Stimulated activated CD4-positive, alpha-beta T cell treated with anti-CD3 and anti-CD28 coated beads, Interleukin-2, amount 100 ng/mL, for 48 hours (primary cell): Measurements from ENCODE around the gene ANAPC10.
"Not testable (repeated sequence)": the region's sequence is repeated elsewhere in the genome, so short reads cannot be mapped to it uniquely, and the experiment has no call there.

Experiments used
- DNase-seq, 2 donors: peaks; one replicate each; pipeline ENCODE4 v3.0.0-alpha.2; 2020

The ANAPC10 gene, protein sequence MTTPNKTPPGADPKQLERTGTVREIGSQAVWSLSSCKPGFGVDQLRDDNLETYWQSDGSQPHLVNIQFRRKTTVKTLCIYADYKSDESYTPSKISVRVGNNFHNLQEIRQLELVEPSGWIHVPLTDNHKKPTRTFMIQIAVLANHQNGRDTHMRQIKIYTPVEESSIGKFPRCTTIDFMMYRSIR

DNA sequence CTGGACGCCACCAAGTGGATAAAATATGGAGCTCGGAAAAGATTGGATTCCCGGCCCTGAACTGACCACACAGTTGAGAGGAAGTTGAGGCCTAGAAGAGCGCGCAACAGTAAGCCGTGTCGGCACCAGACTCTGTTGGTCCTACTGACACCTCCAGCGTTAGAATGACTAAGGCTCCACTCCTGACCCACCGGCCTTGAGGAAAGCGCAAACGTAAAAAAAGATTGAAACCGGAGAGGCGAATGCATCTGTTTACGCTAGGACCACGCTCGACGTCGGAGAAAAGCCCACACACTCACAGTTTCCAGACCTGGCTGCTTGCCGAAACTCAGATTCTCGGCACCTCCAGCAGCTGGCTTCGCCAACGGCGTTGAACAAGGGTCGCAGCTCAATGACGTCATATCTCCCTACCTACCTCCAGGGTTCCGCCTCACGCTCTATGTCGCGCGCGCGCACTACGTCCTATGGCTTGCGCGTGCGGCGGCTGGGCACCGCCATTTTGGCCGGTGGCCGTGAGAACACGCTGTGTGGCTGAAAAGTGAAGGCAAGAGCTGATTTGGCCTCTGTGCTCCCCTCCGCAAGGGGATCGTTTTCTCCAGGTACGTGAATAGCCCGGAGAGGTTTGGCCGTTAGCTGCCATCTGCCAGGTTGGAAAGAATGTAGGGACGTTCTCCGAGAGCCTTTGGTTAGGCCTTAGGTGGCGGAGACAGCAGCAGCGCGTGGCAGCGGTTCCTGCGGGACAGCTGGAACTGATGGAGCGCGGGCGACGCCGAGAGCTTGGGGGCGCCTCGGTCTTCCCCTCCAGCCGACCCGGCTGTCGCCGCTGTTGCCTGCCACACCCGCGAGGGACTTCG lies at the start of gene ANAPC10, which contains the start of gene ABCE1:
TSS of gene ANAPC10 (minus strand) at position 376 of the 854 bp plus-strand sequence. CDS start 2,097 bp downstream, outside the sequence.
TSS of gene ABCE1 (plus strand) at position 491 of the 854 bp plus-strand sequence. CDS start 6,102 bp downstream, outside the sequence.
- DNase-seq: peak; percentile 93 to 95

DNA sequence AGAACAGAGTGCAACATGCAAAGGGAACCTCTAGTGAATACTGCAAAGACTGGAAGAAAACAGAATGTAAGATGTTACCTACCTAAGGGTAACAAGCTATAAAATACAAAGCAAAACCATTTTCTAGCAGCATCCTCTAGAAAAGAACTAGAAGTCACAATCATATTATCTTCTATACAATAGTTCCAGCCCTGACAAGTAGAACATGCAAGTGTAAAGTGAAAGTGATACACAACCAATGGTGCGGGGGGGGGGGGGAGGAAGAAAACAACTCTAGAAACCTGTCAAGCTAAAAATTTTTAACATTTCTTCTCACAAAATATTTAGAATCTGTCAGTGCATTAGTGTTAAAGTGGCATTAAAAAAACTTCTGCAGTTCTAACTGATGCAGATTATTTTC lies 38.2 kb upstream of the ANAPC10 start:
- not testable (repeated sequence) for DNase-seq

DNA sequence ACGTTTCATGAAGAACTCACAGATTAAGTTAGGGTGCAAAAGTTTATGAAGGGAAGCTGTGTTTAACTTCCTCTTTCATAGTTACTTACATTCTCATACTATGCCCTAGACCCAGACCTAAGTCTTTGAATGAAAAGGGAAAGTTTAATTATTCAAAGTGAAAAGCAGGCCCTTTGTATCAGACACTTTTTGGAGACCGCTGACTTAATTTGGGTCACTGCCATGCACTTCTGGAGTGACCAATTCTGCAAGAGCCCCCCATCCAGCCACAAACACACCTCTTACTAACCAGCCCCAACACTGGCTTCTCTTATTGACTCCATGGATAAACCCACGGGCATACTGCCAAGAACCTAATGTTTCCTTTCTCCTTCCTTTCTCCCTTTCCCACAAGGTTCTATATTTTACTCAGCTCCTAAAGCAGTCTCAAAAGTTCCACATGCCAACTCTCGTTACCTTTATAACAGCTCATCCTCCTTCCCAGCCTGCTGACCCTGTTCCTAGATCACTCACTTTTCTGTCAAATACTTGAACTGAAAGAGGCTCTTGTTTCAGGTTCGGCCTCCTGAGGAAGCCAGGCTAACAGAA lies 34.6 kb upstream of the ANAPC10 start:
- no peak for DNase-seq

DNA sequence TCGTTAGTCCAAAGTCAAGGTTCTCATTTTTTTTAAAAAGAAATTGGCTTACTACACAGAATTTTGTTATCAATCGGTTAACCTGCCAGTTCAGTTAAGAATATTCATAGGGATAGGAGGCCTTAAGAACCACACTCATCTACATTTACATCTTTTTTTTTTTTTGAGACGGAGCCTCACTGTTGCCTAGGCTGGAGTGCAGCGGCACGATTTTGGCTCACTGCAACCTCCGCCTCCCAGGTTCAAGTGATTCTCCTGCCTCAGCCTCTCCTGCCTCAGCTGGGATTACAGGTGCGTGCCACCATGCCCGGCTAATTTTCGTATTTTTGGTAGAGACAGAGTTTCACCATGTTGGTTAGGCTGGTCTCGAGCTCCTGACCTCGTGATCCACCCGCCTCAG lies 33.9 kb upstream of the ANAPC10 start:
- DNase-seq: no peak

DNA sequence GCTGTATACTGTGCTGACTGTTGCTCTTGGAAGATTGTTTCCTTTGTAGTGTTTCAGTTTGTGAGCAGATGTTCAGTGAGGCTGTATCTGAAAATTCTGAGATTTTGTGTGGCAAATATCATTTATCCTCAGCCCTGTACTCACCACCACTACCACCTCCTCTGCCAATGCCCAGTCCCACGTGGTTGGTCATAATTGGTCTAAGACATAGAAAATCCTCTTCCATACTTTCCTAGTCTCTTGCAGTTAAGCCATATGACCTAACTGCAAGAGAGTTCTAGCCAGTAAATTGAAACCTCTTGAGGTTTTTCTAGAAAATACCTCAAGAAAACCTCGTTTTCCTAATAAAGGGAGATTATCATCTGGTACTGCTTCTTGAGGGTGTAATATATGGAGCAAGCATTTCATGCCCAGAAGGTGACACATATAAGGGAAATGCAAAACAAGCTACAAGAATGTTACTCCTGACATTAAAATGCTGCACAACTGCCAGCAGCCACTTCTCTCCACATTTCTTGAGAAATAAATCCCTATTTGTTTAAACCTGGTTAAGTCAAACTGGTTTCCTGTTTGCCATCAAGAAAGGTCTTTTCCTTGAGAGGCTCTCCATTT lies 32.9 kb upstream of the ANAPC10 start:
- DNase-seq: no peak

DNA sequence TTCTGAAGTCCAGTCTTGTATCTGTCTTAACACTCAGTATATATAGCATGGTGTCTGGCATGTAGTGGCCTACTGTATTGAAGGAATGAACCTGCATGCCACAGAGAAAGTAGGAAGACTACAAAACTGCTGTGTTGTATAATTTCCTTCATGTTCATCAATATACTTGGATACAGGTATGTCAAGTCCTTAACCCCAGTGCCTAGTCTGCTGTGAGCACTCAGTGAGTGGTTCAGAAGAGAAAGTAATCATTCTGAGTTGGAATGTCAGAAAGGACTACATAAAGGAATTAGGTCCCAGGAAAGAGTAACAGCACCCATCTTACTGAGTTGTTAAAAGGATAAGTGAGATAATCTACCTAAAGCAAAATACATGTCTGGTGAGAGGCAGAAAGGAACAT lies 32.1 kb upstream of the ANAPC10 start:
- DNase-seq: no peak

DNA sequence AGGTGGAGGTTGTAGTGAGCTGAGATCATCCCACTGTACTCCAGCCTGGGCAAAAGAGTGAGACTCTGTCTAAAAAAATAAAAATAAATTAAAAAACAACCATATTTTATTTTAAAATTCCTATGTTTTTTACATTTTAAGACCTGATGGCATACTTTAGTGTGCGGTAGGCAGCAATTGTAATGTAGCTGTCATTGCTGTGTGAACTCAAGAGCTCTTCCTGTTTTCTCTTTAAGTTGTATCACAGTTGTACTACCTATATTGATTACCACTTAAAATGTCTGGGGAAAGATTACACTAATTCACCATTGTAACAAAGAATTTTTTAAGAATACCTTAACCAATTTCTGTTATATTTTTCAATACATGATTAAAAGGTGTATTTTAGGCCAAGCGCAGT lies 27.4 kb upstream of the ANAPC10 start:
- DNase-seq: no peak

DNA sequence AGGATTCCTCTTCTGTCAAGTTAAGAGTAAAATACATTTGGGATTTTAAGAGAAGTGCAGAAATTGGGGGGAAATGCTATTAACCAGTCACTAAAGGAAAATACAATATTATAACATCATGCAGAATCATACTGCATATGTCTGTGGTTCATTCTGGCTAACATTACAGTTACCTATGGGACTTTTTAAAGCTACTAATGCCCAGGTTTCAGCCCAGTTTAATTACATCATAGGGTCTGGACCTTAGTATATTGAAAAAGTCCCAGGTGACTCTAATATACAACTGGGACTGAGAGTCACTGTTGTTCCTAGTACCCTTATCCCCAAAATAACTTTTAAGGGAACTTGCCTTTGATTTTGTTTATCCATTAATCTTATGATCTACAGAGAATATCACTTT lies 10.1 kb upstream of the ANAPC10 start:
- DNase-seq: no peak

DNA sequence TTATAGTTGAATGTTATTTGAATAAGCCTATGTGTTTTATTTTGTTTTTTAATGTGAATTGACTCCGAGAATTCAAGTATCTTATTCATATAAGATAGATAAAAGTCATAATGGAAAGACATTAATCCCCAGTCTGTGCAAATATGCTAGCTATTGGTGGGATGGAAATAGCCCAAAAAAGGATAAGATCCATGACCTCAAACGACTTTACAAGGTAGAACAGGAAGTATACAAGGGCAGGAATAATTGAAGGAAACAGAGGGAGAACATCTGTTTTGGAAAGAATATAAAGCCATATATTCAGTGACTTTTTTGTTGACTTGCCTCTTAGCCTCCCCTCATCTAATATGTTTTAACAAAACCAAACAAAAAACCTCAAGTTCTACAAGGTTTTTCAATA lies 9.1 kb upstream of the ANAPC10 start:
- DNase-seq: no peak

DNA sequence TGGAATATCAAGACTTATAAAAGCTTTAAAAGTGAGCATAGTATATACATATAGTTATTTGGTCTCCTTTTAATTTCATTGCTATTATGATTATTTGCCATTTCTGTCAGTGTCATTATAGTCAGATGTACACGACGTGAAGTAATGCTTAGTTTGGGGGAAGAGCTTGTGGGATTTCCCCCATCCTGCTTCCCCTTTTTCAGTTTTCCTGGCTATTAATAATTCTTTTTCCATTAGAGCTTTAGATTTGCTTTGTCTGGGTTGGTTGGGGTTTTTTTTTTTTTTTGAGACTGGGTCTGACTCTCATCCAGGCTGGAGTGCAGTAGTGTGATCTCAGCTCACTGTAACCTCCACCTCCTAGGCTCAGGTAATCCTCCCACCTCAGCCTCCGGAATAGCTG lies 5.5 kb upstream of the ANAPC10 start:
- DNase-seq: no peak

DNA sequence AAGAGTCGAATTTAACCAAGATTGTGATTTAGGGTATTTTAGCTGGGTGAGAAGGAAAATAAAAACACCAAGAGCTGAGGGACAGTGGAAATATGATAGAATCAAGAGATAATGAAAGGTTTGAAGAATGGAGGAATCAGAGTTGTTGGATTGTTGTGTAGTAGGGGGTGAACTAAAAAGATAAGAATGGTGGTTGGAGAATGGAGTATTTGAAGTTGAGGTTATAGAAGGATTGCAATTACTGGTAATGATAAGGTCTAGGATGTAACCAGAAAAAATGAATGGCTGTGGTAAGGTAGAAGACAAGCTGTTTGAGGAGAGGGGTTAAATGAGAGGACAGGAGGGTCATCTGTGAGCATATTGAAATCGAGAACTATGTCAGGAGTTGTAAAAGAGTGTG lies 4.6 kb upstream of the ANAPC10 start:
- DNase-seq: no peak

DNA sequence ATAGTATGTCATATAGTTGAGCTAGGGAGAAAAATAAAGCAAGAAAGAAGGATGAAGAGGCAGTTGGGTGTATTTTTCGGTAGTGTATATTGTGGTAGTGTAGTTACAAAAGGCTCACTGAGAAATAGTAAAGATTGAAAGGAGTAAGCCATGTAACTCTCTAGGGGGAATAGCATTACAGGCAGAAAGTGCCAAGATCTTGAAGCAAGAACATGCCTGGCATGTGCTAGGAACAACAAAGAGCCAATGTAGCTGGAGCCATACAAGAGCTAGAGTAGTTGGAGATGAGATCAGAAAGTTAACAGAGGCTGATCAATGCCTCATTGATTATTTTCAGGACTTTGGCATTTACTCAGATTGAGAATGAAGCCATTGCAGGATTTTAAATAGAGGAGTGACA lies 3.1 kb upstream of the ANAPC10 start:
- no peak for DNase-seq

DNA sequence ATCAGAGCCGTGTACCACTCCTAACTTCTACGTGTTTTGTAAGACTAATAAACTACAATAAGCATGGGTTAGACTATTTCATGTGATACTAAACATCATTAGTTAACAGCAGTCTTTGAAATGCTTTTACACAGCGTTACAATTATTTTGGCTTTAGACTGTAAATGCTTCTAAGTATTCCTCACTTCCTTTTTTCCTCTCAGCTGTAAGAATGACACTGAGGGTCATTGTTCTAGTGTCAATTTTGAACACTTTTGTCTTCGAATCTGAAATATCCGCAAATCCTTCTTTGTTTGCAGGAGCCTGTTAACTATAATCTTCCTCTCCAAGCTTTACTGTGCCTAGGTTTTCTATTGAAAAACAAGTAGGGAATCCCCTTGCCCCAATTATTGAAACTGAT lies 1.7 kb upstream of the ANAPC10 start:
- DNase-seq: no peak

DNA sequence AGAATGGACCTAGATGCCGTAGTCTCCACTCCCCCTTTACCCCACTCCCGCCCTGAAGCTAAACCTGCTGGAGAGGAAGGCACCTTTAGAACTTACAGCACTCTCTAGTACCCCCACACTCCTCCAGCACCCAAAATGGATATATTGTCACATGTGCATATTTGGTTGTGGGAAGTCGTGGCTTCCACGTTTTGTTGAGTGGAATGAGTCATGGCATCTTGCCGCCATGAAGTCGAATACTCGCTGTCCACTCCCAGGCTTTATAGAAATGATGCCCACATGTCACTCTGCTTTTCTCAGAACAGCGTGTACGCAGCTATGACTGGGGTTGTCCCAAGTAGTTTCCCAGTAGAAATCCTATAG lies 660 bp upstream of the ANAPC10 start:
- peak; percentile 27 to 34 for DNase-seq

DNA sequence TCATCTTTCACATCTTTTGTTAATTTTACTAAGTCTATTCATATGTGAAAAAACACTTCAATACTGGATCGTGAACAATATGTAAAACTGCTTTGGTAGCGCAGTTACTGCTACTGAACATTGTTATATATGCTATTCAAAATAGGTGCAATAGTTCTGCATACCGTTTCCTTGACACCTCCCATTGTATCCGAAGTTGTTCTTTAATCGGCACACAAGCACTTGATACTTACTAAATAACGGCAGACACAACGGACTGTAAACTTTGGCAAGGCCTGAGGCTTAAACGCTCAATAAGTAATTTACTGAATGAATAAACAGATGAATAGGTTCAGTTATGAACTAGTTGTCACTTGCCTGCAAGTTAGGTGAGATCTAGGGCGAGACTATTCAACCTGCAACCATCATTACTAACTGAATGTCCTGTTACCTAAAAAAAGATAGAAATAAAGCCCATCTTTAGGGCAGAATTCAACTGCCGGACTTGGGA lies 620 bp downstream of the ANAPC10 start:
- DNase-seq: no peak

DNA sequence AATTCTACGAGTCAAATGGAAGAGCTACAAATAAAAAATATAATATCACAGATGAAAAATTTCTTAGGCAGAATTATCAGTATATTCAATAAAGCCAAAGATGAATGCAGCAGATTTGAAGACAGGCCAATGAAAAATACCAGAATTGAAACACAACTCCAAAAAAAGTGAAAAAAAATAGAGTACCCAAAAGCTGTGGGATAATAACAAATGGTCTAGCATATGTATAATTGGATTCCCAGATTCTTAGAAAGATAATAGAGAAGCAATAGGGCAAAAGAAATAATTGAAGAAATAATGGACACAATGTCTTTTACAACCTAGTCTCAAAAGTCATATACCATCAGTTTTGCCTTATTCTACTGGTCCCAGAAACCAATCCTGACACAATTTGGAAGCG lies 4.4 kb downstream of the ANAPC10 start:
- no peak for DNase-seq

DNA sequence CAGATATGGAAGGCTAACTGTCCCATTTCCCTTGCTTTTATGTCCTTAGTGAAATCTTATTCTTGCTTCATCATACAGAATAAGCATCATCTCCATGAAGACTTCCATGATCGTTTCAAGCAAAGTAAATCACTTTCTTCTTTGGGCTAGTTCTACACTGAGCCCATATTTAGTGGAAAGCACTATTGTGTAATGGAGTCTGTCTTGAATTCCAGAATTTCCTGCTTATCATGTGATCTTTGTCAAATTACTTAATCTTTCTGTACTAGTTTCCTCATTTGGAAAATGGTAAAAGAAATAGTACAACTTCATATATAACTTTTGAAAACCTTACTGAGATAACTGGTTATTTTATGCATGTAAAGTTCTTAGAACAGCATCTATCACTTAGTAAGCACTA lies 7.6 kb downstream of the ANAPC10 start:
- DNase-seq: no peak

DNA sequence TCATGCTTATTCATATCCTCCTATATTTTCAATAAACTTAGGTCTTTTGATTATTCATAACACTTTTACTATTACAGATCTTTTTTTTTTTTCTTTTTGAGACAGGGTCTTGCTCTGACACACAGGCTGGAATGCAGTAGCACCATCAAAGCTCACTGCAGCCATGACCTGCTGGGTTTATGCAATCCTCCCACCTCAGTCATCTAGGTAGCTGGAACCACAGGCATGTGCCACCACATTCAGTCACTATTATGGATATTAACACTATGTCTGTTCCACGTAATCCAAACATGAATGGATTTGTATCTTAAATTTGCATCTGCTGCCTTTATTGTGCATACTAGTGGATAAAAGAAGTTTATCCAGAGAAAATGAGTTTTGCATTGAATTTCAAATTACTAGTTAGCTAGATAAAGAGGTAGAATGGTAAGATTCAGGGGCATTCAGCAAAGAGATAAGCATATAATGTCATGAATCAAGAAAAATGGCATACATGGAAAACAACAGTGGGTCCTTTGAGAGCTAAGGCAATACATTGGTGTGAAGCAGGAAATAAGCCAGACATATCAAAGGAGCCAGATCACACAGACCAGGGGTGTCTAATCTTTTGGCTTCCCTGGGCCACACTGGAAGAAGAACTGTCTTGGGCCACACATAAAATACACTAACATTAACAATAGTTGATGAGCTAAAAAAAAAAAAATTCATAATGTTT lies 13.9 kb downstream of the ANAPC10 start:
- no peak for DNase-seq

DNA sequence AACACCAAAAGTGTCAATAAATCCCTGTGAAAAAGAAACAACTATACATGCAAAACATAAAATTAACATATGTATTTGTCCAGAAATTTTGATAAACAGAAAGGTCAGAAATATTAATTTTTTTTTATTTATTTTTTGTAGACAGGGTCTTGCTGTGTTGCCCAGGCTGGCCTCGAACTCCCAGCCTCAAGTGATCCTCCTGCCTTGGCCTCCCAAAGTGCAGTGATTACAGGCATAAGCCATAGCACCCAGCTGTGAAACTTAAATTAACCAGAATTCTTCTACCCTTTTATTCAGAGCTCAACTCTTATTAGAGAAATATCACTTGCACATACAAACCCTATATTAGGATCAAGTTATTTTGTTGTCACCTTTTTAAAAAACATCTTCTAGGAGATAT lies 16.2 kb downstream of the ANAPC10 start:
- DNase-seq: no peak

DNA sequence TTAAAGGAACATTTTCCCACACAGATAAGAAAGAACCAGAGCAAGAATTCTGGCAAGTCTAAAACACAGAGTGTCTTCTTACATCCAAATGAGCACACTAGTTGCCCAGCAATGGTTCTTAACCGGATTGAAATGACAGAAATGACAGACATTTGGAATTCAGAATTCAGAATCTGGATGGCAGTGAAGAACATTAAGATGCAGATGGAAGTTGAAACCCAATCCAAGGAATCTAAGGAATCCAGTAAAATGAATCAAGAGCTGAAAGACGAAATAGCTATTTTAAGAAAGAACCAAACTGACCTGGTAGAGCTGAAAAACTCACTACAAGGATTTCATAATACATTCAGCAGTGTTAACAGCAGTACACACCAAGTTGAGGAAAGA lies 21.5 kb downstream of the ANAPC10 start:
- no peak for DNase-seq

DNA sequence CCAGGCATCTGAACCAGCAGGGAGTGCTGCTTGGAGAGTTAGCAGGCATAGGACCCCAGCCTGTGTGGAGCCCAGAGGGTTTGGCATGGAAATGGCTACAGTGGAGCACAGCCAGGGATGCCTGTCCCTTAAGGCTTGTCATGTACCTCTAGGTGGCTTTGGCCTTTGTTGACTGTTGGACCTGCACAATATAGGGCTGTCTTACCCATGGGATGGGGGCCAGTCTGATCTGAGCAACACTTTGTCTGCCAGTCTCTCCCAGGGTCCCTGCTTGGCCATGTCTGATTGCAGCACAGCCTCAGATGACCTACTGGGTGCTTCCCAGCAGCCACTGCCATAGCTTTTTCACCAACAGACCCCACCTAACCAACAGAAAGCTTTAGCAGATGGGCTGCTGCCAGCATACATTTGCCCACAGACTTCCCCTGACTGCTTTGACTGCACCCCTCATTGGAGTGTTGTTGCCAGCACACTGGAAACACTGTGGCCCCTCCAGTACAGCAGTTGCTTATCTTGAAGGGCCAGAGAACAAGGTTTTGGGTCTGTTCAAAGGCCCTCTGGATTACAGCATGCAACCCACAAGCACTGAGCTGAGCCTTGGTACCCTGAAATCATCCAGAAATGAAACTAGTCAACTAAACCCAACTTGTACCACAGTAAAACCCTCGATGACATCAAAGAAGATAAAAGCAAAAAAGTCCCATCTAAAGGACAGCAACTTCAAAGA lies 22.1 kb downstream of the ANAPC10 start:
- no peak for DNase-seq

DNA sequence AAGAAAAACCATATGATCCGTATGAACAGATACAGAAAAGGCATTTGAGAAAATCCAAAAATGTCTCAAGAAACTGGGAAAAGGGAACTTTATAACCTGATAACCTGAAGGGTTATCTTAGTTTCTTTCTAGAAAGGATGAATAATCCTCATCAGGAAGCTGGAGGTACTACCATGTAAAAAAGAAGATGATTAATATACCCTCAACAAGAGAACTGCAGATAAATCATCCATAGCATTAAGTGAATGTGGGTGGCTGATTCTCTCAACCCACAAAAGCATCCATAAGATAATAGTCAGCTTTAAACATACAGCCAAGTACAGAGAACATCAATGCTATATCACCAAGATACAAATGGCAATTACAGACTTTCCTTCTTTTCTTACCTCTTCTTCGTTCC lies 26.4 kb downstream of the ANAPC10 start:
- DNase-seq: no peak
